Natural killer cell (primary cell): ENCODE measurements around the gene LRRC17. TPM values are rescaled to one million over a fixed set of nuclear protein-coding genes. Genes with fewer than 3 reads are reported as not detected.

Experiments
- ATAC-seq, 3 donors: fragments of 150-1000 bp in 2 of 3; fragments of 200-7000 bp in 1 of 3; cut with Tn5 transposase; 1 replicate in 1 of 3; 2 replicates in 2 of 3; pipeline ENCODE4 v1.10.0; 2021; ENCODE audit warnings: mild to moderate bottlenecking in 2 of 3, moderate library complexity in 2 of 3
- DNase-seq, 2 donors: peaks; one replicate each; pipeline versions ENCODE4 v3.0.0 to v3.0.0-alpha.2; 2013 to 2021; ENCODE audit warnings: mixed read lengths in 1 of 2
- H3K27ac ChIP-seq: one replicate; pipeline ENCODE4 v1.5.1; 2013; ENCODE audit warnings: mild to moderate bottlenecking, low read length
- H3K27me3 ChIP-seq: one replicate; pipeline ENCODE4 v1.6.1; 2013; ENCODE audit warnings: low read length; ENCODE audit not compliant: control insufficient read depth, insufficient read depth
- H3K36me3 ChIP-seq: one replicate; pipeline ENCODE4 v1.6.1; 2013; ENCODE audit warnings: low read length; ENCODE audit not compliant: control insufficient read depth, insufficient read depth
- H3K4me1 ChIP-seq: one replicate; pipeline ENCODE4 v1.6.1; 2013; ENCODE audit warnings: low read length; ENCODE audit not compliant: control insufficient read depth, insufficient read depth
- H3K4me3 ChIP-seq: one replicate; pipeline ENCODE4 v1.5.1; 2013; ENCODE audit warnings: low read length
- H3K9me3 ChIP-seq: one replicate; pipeline ENCODE4 v1.6.1; 2013; ENCODE audit warnings: low read length; ENCODE audit not compliant: control insufficient read depth, insufficient read depth
- H3K27ac Mint-ChIP-seq, 2 donors: one replicate each; pipeline ENCODE4 v1.8.0; 2022; ENCODE audit warnings: mild to moderate bottlenecking in 2 of 2, mixed read lengths in 2 of 2, moderate library complexity in 1 of 2
- H3K27me3 Mint-ChIP-seq, 2 donors: one replicate each; pipeline ENCODE4 v1.8.0; 2022; ENCODE audit warnings: low read depth in 2 of 2, mixed read lengths in 2 of 2
- H3K36me3 Mint-ChIP-seq: one replicate; pipeline ENCODE4 v1.8.0; 2022; ENCODE audit warnings: mixed read lengths
- H3K4me1 Mint-ChIP-seq, 2 donors: one replicate each; pipeline ENCODE4 v1.8.0; 2022; ENCODE audit warnings: mixed read lengths in 2 of 2
- H3K4me3 Mint-ChIP-seq: one replicate; pipeline ENCODE4 v1.8.0; 2022; ENCODE audit warnings: mild to moderate bottlenecking, moderate library complexity, mixed read lengths
- H3K9me3 Mint-ChIP-seq, 2 donors: one replicate each; pipeline ENCODE4 v1.8.0; 2022; ENCODE audit warnings: mixed read lengths in 2 of 2
- CTCF ChIP-seq: fragments of 200-600 bp; IDR thresholded peaks from one replicate; pipeline ENCODE4 v1.8.0; 2022; ENCODE audit warnings: antibody characterized with exemption
- WGBS: methylation state at CpG from one replicate; pipeline ENCODE4 v1.1.7; 2013; ENCODE audit warnings: missing lambda C conversion rate; ENCODE audit not compliant: insufficient coverage; 5-methylcytosine and 5-hydroxymethylcytosine counted together
- intact Hi-C: fragments of 100-400 bp; cut with micrococcal nuclease; formaldehyde crosslinking; loops from one replicate; pipeline ENCODE4 v1.14.2; 2022
- total RNA-seq, 4 donors: library from RNA; stranded (reverse); fragments of 120-200 nt in 1 of 4; gene quantifications; one replicate each; pipeline versions ENCODE4 v1.2.3 to v1.2.4, GENCODE V29; 2013 to 2022

Gene LRRC17
- total RNA-seq, 3 donors from 2014 or later (not counting 1 experiment from before 2014, with no cell fraction given), result 0.63 TPM; not detected in 2

GRCh38 chr7:102967798-102968197, 55.0 kb downstream of the LRRC17 start:
- intact Hi-C loops, result no loop called here
- H3K4me1 ChIP-seq, result no peaks in the 10 kb centered on the region
- H3K27me3 ChIP-seq, result no peaks in the 10 kb centered on the region
- Mint-ChIP-seq H3K27ac (no peak overlapping the region), H3K36me3 (no peaks in the 10 kb centered on the region), H3K27me3 (no peaks in the 10 kb centered on the region), H3K4me1 (no peaks in the 10 kb centered on the region), H3K4me3 (no peak overlapping the region), H3K9me3 (no peaks in the 10 kb centered on the region)
- no peak for ATAC-seq
- H3K27ac ChIP-seq, result no peak overlapping the region
- H3K4me3 ChIP-seq, result no peak overlapping the region
- DNase-seq, result no peak
- H3K9me3 ChIP-seq, result no peaks in the 10 kb centered on the region
- H3K36me3 ChIP-seq, result no peaks in the 10 kb centered on the region
- no peak for TF ChIP-seq CTCF

- DNase-seq, result no peak
- H3K27ac Mint-ChIP-seq, result no peak overlapping the region
- H3K4me1 Mint-ChIP-seq, result no peaks in the 10 kb centered on the region
- H3K27me3 Mint-ChIP-seq, result peaks cover 6 to 7% of the 10 kb centered on the region in 2 donors
- Histone ChIP-seq H3K27ac (no peak overlapping the region), H3K4me3 (no peak overlapping the region), H3K36me3 (no peaks in the 10 kb centered on the region), H3K4me1 (no peaks in the 10 kb centered on the region), H3K9me3 (no peaks in the 10 kb centered on the region), H3K27me3 (no peaks in the 10 kb centered on the region)
- intact Hi-C loops, result no loop called here
- no peak for TF ChIP-seq CTCF
- no peaks in the 10 kb centered on the region for H3K36me3 Mint-ChIP-seq
- no peaks in the 10 kb centered on the region for H3K9me3 Mint-ChIP-seq
- no peak for ATAC-seq
- 94% methylated on average over 23 of the region's 23 CpGs for WGBS
- no peak overlapping the region for H3K4me3 Mint-ChIP-seq
These were observed 60.4 kb downstream of the LRRC17 start for GRCh38 chr7:102973096-102973802.

- no peaks in the 10 kb centered on the region for H3K27me3 ChIP-seq
- no peaks in the 10 kb centered on the region for H3K9me3 ChIP-seq
- 87% methylated on average over 15 of the region's 15 CpGs for WGBS
- intact Hi-C loops, result no loop called here
- peaks cover 6 to 7% of the 10 kb centered on the region in 2 donors for H3K27me3 Mint-ChIP-seq
- H3K4me1 Mint-ChIP-seq, result no peaks in the 10 kb centered on the region
- no peak overlapping the region for H3K4me3 ChIP-seq
- H3K27ac ChIP-seq, result no peak overlapping the region
- no peak for TF ChIP-seq CTCF
- ATAC-seq (no peak), DNase-seq (no peak)
- no peak overlapping the region for H3K4me3 Mint-ChIP-seq
- H3K27ac Mint-ChIP-seq, result no peak overlapping the region
- no peaks in the 10 kb centered on the region for H3K36me3 Mint-ChIP-seq
- H3K36me3 ChIP-seq, result no peaks in the 10 kb centered on the region
- no peaks in the 10 kb centered on the region for H3K4me1 ChIP-seq
- no peaks in the 10 kb centered on the region for H3K9me3 Mint-ChIP-seq
These were observed 61.8 kb downstream of the LRRC17 start for GRCh38 chr7:102974366-102975236.
